Type B pancreatic cell (in vitro differentiated cells): ENCODE data around the gene RSPH1. TPM values are rescaled to one million over a fixed set of nuclear protein-coding genes. Genes with fewer than 3 reads are reported as not detected.
A peak's percentile ranks its signal among the peaks of the same experiment; 100 is the strongest.

Experiments
- DNase-seq: peaks from one replicate; pipeline ENCODE4 v3.0.0; 2021; ENCODE audit warnings: mixed read lengths; ENCODE audit not compliant: unreplicated experiment; ENCODE audit errors: extremely low spot score
- H3K27ac Mint-ChIP-seq: 2 replicates; pipeline ENCODE4 v1.8.0; 2021; ENCODE audit warnings: mild to moderate bottlenecking, mixed read lengths
- H3K27me3 Mint-ChIP-seq: 2 replicates; pipeline ENCODE4 v1.8.0; 2021; ENCODE audit warnings: mixed read lengths
- H3K36me3 Mint-ChIP-seq: 2 replicates; pipeline ENCODE4 v1.8.0; 2021; ENCODE audit warnings: mixed read lengths
- H3K4me1 Mint-ChIP-seq: one replicate; pipeline ENCODE4 v1.8.0; 2021; ENCODE audit warnings: mixed read lengths; ENCODE audit not compliant: unreplicated experiment
- H3K4me3 Mint-ChIP-seq: 2 replicates; pipeline ENCODE4 v1.8.0; 2021; ENCODE audit warnings: mild to moderate bottlenecking, mixed read lengths
- H3K9me3 Mint-ChIP-seq: 2 replicates; pipeline ENCODE4 v1.8.0; 2021; ENCODE audit warnings: mixed read lengths
- total RNA-seq: library from RNA; stranded (reverse); gene quantifications from 2 replicates; pipeline ENCODE4 v1.2.1, GENCODE V29; 2021; ENCODE audit warnings: low replicate concordance
- TF ChIP-seq, protein P1 (sequence below): fragments of 200-600 bp; sonication (generic); conservative IDR thresholded peaks from 2 replicates; pipeline ENCODE4 v1.5.0; 2021; ENCODE audit warnings: antibody characterized with exemption, mild to moderate bottlenecking

RSPH1 gene
- total RNA-seq, 1 donor from 2014 or later = 5.2 TPM

DNA sequence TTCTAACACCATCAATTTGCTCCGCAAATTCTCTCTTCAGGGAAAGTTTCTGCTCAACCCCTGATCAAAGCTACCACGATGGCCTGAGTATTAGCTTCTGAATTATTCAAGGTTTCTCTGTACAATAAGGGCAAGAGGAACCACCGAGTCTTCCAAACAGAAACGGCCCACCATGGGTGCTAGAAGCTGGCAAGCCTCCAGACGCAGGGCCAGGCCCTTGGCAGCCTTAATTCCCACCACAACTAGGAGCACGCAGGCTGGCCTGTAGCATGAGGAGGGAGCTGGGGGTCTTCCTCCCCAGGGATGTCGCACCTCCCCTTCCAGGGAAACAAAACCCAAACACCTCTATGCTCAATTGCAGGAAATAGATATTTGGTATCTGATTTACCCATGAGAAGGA lies 11.1 kb downstream of the RSPH1 start:
- peaks cover 8% of the 10 kb centered on the region for H3K27me3 Mint-ChIP-seq
- H3K4me3 Mint-ChIP-seq = no peak overlapping the region
- H3K36me3 Mint-ChIP-seq = no peaks in the 10 kb centered on the region
- no peaks in the 10 kb centered on the region for H3K4me1 Mint-ChIP-seq
- peak; percentile 39 for DNase-seq
- TF ChIP-seq, protein P1, sequence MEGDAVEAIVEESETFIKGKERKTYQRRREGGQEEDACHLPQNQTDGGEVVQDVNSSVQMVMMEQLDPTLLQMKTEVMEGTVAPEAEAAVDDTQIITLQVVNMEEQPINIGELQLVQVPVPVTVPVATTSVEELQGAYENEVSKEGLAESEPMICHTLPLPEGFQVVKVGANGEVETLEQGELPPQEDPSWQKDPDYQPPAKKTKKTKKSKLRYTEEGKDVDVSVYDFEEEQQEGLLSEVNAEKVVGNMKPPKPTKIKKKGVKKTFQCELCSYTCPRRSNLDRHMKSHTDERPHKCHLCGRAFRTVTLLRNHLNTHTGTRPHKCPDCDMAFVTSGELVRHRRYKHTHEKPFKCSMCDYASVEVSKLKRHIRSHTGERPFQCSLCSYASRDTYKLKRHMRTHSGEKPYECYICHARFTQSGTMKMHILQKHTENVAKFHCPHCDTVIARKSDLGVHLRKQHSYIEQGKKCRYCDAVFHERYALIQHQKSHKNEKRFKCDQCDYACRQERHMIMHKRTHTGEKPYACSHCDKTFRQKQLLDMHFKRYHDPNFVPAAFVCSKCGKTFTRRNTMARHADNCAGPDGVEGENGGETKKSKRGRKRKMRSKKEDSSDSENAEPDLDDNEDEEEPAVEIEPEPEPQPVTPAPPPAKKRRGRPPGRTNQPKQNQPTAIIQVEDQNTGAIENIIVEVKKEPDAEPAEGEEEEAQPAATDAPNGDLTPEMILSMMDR = no peak
- no peaks in the 10 kb centered on the region for H3K9me3 Mint-ChIP-seq
- H3K27ac Mint-ChIP-seq = no peak overlapping the region

DNA sequence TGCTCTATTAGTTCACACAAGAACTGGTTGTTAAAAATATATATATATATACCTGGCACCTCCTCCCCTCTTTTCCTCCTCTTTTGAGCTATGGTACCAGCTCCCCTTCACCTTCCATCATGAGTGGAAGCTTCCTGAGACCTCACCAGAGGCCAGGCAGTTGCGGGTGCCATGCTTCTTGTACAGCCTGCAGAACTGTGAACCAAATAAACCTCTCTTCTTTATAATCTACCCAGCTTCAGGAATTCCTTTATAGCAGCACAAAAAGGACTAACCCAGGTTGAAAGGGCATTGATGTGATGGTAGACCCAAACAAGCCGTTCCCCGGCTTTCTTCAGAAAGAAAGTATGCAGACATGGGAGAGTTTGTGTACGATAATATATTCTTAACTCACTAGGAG lies 14.9 kb downstream of the RSPH1 start:
- DNase-seq = no peak
- no peak overlapping the region for H3K27ac Mint-ChIP-seq
- H3K27me3 Mint-ChIP-seq = no peaks in the 10 kb centered on the region
- H3K4me1 Mint-ChIP-seq = no peaks in the 10 kb centered on the region
- H3K4me3 Mint-ChIP-seq = no peak overlapping the region
- no peaks in the 10 kb centered on the region for H3K9me3 Mint-ChIP-seq
- TF ChIP-seq, protein P1 = no peak
- no peaks in the 10 kb centered on the region for H3K36me3 Mint-ChIP-seq

GRCh38 chr21:42480736-42481135 lies 15.3 kb downstream of the RSPH1 start:
- Mint-ChIP-seq H3K4me1 (no peaks in the 10 kb centered on the region), H3K9me3 (no peaks in the 10 kb centered on the region), H3K4me3 (no peak overlapping the region), H3K36me3 (no peaks in the 10 kb centered on the region), H3K27ac (no peak overlapping the region), H3K27me3 (no peaks in the 10 kb centered on the region)
- DNase-seq = no peak
- TF ChIP-seq, protein P1 = no peak

GRCh38 chr21:42479582-42479981 lies 16.4 kb downstream of the RSPH1 start:
- TF ChIP-seq, protein P1 = no peak
- no peaks in the 10 kb centered on the region for H3K27me3 Mint-ChIP-seq
- peaks cover 5% of the 10 kb centered on the region for H3K4me1 Mint-ChIP-seq
- no peak overlapping the region for H3K27ac Mint-ChIP-seq
- no peak overlapping the region for H3K4me3 Mint-ChIP-seq
- no peaks in the 10 kb centered on the region for H3K9me3 Mint-ChIP-seq
- no peak for DNase-seq
- no peaks in the 10 kb centered on the region for H3K36me3 Mint-ChIP-seq

GRCh38 chr21:42478504-42478903 lies 17.5 kb downstream of the RSPH1 start:
- Mint-ChIP-seq H3K4me3 (no peak overlapping the region), H3K27ac (no peak overlapping the region), H3K36me3 (no peaks in the 10 kb centered on the region), H3K9me3 (no peaks in the 10 kb centered on the region), H3K4me1 (peaks cover 15% of the 10 kb centered on the region), H3K27me3 (no peaks in the 10 kb centered on the region)
- TF ChIP-seq, protein P1 = no peak
- no peak for DNase-seq
